ENCODE results near the gene CYP1B1.
"Not testable (repeated sequence)": the region's sequence is repeated elsewhere in the genome, so short reads cannot be mapped to it uniquely, and the experiment has no call there.

Gene CYP1B1

DNA sequence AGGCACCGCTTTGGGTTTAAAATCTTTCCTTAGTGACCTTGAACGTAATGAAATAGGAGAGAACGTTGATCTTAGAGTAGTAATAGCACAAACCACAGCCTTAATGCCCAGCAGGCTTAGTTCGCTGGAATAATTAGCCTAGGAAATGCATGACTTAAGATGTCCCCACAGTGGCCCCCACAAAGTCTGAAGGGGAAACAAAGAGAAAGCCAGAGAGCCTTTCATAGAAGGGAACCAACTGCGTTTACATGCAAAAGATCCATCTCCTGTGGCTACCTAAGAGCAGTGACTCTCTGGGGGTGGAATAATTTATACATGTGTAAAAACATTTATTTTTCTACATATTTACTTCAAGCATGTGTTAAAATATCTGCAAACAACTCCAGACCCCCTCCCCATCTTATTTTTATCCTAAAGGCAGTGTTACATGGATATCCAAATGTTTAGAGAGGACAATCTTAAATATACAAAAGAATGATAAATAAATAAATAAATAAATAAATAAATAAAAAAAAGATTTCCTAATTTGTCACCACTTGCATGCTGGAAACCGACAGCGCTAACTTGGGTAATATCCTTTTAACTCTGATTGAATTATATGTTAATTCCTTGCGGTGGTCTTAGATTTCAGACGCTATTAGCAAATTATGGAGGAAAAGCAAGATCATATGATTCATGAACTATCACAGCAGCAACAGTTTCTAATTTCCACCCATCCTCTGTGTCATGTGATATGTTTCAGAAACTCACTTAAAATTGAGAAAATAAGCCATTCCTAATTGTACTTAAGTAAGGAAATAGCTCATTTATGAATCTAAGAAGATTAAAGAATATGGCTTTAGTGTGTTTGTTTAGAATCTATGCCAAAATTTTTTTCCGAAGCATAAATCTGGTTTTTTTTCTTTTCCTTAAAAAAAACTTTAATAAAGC, 23.4 kb upstream of the CYP1B1 start:
- FAIRE-seq = no peak
- DNase-seq (ENCODE audit: insufficient read length, low spot score) = no peak

DNA sequence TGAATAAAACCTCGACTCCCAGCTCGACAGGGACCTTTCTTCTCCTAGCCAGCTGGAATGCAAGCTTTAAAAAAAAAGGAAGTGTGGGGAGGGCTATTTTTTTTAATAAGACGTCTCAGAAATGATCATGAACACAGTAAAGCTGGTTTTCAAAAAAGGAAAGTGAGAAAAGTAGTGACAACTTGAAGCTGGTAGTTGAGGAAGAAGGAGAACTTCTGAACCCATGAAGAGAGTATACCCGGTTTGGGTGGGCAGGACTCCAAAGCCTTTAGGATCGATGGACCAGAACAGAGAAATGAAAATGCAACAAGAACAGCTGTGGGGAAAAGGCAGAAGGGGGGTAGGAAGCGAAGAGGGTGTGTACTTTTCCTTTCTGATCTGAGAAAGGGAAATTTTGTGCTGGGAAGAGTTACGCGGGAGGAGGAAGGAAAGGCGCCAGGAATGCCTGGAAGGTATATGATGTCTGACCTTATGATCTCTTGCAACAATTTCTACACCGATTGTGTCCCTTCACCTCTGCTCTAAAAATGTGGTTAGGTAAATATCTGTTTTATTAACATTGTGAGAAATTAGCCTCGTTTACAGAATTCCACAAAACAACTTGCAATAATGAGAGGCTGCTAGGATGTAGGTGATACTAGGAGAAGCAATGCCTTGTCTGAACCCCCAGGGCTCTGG, 22.6 kb upstream of the CYP1B1 start:
- no peak for FAIRE-seq
- DNase-seq (ENCODE audit: insufficient read length, low spot score) = no peak

DNA sequence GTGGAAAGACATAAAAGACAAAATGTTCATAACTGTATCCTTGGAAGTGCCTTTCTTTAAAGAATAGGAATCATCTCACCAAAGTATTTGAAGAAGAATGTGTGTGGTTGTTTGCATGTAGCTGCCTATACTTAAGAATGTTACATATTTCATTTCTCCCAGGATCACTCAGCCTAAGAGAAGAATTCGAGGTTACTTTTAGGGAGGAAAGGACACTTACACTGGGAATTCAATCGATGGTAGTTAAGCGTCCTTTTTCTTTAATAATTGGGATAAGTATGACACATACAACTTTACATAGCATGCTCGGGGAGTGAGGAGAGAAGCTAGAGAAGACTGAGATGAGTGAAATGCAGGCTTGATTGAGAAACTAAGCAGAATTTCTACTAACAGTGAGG, 22.0 kb upstream of the CYP1B1 start:
- FAIRE-seq (no peak), DNase-seq (ENCODE audit: insufficient read length, low spot score) (no peak)

DNA sequence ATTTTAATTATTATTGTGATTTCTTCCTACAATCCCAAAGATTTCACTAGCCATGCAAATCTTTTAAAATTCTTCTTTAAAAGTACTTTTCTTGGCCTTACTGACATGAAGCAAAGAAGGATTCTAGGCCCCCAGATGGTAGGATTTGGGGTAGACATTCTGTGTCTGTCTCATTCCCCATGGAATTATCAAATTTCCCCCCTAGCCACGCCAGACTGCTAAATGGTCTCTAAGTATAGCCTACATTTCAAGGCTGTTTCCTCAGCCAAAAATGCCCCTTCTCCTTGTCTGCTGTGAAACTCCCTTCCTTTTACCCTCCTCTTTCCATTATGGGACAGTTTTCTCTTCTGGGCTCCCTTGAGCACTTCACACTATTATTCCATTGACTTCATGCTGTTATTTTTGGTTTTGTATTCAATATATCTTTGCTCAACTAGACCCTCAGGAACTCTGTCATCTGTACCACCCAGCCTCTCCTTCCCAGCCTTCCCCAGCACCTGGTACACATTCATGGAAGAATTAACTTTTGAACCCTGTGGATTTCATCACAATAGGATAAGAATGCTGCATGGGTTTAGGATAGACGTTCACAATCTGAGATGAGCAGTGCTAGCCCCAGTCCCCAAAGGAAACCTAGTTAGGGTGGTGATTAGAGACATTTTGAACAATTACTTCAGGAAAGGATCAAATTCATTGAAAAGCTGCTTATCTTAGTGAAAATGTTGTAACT, 21.5 kb upstream of the CYP1B1 start:
- DNase-seq (ENCODE audit: insufficient read length, low spot score) (no peak), FAIRE-seq (no peak)

DNA sequence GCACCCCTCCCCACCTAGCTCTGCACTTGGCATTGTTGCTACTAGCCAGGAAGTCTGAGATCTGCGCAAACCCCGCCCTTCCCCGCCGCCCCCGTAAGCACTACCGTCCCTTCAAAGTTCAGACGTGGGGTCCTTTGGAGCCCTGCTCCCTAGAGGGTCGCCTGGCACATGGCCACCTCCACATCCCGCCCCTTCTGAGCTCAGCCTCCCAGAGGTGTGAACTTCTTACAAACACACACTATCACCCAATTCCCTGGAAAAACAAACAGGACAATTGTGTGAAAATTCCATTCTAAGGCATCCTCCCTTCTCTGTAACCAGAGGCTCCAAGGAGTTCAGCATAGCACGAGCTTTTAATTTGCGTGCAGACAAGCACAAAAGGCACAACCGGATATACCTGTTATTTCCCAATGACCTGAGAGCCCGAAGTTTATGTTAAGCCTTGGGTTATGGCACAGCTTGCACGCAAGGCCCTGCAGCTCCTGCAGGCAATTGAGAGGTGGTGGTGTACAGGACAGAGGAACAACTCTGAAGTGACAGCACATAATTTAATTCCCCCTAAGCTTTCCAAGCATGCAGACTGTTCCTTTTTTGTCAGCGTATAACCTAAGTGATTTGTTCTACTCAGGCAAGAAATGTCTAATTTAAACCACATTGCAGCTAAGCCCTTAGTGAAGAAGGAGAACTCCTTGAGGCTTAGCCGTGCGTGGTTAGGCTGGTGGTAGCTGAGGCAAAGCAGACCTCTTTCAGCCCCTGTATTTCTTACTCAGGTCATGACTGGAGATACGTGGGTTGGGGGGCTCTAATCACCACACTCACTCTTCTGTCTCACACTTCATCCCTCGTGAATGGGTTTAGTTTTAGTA, 20.3 kb upstream of the CYP1B1 start:
- FAIRE-seq = no peak
- DNase-seq (ENCODE audit: insufficient read length, low spot score) = no peak

DNA sequence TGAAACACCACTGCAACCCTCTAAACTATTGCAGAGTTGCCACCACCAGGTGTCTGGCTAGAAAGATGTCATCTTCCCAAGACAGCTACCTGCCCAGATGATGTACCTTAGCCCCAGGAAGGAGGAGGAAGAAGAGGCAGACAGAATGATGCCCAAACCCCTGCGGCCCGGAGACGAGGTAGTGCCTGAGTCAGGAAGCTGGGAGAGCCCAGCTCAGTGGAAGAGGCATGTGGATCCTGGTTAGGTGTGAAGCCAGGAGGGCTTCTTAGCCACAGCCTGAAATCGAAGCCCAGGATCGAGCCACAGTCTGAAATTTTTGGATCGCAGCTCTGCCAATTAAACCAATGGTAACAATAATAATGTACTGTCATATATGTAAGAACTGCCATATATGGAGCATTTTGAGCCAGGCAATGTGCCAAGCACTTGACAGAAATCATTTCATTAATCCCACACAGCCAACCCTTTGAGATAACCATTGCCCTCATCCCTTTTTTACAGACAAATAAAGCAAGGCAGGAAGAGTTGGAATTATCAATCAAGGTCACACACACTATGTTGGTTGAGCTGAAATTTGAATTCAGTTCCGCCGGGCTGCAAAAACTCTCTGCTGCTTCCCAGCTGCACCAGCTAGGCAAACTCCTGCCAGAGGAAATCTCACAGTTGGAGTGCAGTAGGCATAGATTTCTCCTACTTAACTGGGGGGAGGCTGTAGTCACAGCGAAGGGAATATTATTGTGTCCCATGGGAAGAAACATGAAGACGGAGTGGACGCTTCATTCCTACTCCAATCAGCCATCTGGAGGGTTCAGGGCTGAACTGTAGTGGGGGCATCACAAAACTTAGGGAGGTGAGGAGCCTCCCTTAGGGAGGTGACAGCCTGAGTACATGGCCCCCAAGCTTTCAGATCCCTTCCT, 19.4 kb upstream of the CYP1B1 start:
- FAIRE-seq (no peak), DNase-seq (ENCODE audit: insufficient read length, low spot score) (no peak)

DNA sequence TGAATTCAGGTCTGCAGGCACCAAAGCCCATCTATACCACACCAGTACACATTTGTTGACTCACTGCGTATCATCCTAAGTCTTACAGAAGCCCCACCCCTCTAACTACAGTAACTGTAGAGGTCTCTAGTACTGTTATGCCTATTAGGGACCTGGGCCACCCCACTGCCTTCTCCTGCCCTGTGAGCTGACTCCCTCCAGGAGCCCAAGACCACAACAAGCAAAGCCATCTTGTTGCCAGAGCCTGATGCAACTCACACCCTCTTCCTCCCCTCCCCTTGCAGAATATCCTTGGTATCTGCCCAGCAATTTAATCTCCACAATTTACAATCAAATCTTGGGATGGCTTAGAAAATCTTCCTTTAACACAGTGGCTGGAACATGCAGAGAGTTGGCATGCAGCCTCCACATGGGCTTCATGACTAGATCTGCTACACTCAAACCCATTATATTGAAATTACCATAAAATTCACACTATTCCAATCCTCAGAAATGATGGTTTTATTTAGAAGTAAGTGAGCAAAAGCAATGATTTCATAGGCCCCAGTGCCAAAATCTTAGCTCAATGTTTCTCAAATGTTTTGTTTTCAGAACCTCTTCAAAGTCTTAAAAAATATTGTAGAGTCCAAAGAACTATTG, 17.7 kb upstream of the CYP1B1 start:
- FAIRE-seq = no peak
- no peak for DNase-seq (ENCODE audit: insufficient read length, low spot score)

DNA sequence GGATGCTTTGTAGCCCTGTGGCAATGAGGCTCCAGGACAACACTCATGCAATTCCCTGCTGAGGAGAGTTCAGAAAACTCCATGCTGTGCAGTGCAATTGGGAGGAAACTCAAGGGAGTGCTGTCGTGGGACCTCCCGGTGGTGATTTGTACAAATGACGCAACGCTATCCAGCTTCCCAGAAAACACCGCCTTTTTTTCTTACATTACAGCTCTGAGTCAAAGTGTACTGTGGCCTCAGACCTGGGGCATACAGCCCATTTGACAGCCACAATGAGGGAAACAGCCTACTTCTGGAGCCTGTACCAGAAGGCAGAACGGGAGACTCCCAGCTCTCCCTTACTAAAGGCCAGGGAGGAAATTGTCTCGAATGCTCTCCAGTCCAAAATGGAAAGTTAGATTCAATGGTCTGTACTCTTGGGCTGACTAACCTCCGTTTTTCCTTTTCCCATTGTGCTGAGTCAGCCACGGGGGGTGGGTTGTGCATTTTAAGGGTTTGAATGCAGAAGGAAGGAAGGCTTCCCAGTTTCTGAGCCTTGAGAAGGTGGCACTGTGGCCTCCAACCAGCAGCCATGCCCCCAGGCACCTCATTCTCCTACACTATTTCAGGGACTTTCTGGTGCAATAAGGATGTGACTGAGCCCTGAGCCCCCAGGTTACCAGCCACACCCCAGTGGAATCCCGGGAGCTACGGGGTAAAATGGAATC, 16.4 kb upstream of the CYP1B1 start:
- DNase-seq (ENCODE audit: insufficient read length, low spot score) = no peak

DNA sequence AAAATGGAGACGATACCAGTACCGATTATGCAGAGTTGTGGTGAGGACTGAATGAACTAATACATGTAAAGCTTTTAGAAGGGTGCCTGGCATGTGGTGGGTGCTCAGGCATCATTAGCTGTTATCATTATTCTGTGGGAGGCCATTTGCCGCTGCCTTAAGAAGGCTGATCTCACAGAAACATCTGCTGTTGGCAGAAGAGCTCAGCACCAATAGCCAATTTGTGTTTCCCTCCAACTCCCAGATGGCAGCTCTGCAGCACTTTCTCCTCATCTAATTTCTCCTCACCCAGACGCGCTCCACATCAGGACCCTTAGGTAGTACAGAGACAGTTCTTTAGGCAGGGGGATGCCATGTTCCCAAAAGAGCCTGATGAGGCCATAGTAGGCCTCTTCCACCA, 15.8 kb upstream of the CYP1B1 start:
- FAIRE-seq = no peak
- DNase-seq (ENCODE audit: insufficient read length, low spot score) = no peak

More for the DNA sequence above, 16.4 kb upstream of the CYP1B1 start:
- FAIRE-seq = no peak

DNA sequence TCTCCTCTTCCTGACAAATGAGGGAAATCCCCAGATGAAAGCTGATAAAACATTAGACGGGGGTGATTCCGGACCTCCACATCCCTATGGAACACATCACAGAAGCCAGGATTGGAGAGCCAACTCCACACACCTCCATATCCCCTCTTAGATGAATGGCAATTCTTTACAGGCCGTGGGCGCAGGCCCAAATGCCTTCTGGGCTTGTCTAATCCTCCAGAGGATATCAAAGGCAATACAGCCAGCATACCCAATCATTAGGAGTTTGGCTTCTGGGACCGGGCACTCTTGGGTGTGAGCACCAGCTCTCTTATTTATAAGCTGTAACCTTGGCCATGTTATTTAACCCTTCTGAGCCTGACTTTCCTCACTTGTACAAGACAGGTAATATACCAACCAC, 15.0 kb upstream of the CYP1B1 start:
- FAIRE-seq = no peak
- DNase-seq (ENCODE audit: insufficient read length, low spot score) = no peak

DNA sequence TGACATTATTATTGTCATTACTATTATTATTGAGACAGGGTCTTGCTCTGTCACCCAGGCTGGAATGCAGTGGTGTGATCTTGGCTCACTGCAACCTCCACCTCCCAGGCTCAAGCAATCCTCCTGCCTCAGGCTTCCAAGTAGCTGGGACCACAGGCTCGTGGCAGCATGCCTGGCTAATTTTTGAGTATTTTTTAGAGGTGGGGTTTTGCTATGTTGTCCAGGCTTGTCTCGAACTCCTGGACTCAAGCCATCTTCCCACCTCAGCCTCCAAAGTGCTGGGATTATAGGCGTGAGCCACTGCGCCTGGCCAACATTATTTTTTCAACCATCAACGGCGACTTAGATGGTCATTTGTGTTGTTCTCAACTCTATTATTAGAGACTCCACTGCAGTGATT, 14.3 kb upstream of the CYP1B1 start:
- DNase-seq (ENCODE audit: insufficient read length, low spot score); FAIRE-seq: not testable (repeated sequence)

DNA sequence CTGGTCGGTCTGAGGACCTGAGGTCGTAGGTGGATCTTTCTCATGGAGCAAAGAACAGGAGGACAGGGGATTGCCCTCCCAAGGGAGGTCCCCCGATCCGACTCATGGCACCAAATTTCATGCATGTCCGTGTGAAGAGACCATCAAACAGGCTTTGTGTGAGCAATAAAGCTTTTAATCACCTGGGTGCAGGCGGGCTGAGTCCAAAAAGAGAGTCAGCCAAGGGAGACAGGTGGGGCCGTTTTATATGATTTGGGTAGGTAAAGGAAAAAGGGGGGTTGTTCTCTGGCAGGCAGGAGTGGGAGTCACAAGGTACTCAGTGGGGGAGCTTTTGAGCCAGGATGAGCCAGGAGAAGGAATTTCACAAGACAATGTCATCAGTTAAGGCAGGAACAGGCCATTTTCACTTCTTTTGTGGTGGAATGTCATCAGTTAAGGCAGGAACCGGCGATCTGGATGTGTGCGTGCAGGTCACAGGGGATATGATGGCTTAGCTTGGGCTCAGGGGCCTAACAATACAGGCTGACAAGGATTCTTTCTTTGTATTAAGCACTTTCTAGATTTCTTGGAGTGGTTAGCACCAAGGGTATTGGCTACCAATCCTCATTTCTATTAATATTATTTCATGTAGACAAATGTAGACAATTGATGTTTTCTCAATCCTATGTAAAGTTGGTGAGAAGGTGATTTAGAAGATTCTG, 10.2 kb upstream of the CYP1B1 start:
- DNase-seq (ENCODE audit: insufficient read length, low spot score); FAIRE-seq: not testable (repeated sequence)

DNA sequence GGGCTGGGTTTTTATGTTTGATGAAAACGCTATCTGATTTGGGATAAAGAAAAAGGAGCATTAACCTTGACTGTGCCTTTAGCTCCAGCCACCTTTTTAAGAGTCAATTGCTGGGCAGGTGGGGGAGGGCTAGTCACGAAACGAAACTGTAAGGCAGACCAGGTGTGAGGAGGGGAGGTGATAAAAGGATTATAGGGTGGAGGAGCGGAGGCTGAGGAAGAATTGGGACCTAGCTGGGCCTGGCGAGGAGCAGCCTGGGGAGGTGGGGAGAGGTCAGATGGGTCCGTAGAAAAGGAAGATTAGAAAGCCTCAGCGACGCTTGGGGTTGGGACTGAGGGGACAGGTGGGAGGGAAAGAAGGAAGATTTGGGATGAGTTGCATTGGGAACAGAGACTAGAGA, 8.6 kb upstream of the CYP1B1 start:
- not testable (repeated sequence) for FAIRE-seq; DNase-seq (ENCODE audit: insufficient read length, low spot score)

DNA sequence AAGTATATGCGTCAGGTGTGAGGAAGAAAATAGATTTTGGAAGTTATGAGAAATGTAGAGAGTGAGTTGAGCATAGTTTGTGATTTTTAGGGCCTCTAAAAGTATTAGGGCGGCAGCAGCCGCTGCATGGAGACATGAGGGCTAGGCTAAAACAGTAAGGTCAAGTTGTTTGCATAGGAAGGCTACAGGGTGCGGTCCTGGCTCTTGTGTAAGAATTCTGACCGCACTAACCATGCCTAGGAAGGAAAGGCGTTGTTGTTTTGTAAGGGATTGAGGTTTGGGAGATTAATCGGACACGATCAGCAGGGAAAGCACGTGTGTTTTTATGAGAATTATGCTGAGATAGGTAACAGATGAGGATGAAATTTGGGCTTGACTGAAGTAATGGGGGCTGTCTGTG, 6.8 kb upstream of the CYP1B1 start:
- FAIRE-seq = not testable (repeated sequence)

DNA sequence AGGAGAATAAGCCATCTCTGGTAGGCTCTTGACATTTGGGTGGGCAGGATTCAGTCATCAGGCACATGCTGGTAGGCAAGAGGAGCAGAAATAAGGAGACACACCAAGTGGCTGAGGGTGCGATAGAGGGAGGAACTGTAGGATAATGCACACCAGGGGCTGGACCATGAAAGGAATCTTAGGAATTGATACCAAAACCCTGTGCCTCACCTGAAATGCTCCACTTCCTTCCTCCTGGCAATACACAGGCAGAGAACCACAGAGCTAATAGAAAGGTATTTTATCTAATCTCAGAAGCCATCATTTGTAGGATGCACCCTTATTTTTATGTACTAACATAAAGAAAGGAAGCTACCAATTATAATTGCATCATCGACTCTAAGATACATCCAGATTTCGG, 4.4 kb upstream of the CYP1B1 start:
- no peak for DNase-seq (ENCODE audit: insufficient read length, low spot score)
- no peak for FAIRE-seq

More for the DNA sequence above, 6.8 kb upstream of the CYP1B1 start:
- not testable (repeated sequence) for DNase-seq (ENCODE audit: insufficient read length, low spot score)

DNA sequence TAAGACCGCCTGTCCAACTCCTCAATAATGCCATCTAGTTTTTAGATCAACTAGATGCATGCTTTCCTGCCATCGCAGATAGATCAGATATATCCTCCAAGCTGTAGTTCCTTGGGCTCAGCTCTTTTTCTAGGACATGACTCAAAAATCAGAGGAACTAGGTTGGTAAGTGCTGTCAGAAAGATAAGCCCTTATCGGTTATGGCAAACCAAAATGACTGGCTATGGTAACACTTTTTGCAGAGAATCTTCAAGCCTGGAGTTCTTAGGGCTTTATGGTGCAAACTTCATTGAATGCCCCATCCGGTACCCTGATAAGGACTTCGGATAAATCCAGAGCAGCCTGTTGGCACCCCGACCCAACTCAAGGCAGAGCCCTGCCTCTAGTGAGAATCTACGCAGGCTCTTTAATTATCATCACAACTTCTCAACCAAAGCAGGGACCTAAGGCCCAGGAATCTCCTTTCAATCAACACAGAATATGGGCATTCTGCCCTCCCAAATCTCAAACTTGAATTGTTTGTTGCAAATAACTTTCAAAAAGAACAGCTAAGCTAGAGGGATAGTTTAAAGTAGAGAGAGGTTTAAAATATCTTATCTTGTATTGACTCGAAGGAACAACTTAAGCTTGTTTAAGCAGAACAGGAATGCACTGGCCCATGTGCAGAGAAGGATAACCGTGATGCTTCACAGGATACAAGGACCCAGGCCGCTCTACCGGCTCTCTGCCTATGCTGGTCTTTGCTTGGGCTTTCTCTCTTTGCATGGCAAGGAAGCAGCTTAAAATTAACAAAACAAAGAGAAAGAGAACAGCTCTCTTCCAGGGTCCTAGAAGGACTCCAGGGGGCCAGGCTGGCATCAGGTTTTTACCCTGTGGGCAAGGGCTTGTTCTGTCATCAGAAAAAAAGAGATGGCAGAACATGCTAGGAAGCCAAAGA, 3.4 kb upstream of the CYP1B1 start:
- no peak for DNase-seq (ENCODE audit: insufficient read length, low spot score)
- no peak for FAIRE-seq

DNA sequence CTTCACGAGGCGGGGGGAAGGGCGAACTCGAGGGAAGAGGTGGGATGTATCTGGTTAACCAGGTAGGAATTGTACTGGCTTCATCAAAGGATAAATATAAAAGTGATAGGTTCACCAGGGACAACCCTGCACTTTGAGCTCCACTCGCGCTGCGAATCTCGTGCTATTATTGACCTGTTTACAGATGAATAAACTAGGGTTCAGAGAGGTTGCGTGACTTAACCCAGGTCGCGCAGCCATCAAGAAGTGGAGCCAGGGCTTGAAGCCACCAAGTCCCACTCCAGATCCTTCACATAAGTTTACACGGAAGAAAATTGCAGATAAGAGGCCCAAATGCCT, 1.4 kb upstream of the CYP1B1 start:
- DNase-seq (ENCODE audit: insufficient read length, low spot score) (no peak), FAIRE-seq (no peak)

All from HTR-8/SVneo (cell line).